NCI-H748 treated with DMSO at 0.1 percent for 48 hours (cell line): ENCODE data around the gene RNF8.
"Not testable (repeated sequence)": the region's sequence is repeated elsewhere in the genome, so short reads cannot be mapped to it uniquely, and the experiment has no call there.

Experiments
- DNase-seq: peaks from one replicate; lab custom pipeline; 2025; lab: John Stamatoyannopoulos, UW

Gene RNF8

DNA sequence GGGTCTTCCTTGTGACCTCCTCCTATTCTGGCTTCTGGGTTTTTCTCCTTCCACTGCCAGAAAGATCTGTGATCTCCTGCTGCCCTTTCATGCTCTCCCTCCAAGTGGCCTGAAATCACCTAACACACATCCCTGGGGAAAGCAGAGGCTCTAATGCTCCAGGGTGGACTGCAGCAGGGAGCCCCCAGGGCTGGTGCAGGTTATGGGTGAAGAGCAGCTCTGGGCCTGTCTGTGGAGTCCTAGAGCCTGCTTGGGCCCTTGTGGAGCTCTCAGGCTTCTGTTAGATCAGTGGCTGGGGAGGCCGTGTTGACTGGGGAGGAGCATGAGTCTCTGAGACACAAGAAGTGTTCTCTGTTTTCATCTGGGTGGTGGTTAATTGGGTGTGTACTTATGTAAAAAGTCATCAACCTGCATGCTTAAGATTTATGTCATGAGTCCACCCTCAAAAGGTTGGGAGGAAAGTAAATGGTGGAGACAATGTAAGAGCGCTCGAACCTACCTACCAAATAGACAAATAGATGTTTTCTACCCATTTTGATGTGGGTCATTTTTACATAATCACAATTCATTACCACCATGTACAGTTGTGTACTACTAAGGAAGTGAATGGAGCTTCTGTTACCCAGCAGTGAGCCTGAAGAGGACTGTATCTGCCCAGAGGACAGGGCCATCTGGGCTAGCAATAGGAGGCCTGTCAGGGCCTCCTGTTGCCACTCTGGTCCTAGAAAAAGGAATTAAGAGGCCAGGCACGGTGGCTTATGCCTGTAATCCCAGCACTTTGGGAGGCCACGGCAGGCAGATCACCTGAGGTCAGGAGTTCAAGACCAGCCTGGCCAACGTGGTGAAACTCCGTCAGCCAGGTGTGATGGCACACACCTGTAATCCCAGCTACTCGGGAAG is 32.0 kb upstream of the RNF8 start:
- DNase-seq, result no peak

DNA sequence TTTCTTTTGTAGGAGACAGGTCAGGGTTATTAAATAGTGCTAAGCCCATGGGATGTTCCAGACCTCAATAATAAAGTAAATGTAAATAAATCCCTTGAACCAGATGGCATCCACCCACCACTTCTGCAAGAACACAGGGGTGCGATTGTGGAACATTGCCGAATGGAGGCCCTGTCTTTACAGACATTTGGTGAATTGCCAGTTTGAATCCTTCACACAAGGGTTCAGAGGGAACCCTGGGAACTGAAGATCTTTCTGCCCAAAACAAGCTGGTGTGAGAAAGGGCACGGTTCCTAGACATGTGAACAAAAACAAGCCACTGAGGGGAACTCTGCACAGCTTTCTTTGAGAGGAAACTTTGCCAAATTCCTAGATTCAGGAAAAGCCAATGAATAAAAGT is 30.2 kb upstream of the RNF8 start:
- no peak for DNase-seq

DNA sequence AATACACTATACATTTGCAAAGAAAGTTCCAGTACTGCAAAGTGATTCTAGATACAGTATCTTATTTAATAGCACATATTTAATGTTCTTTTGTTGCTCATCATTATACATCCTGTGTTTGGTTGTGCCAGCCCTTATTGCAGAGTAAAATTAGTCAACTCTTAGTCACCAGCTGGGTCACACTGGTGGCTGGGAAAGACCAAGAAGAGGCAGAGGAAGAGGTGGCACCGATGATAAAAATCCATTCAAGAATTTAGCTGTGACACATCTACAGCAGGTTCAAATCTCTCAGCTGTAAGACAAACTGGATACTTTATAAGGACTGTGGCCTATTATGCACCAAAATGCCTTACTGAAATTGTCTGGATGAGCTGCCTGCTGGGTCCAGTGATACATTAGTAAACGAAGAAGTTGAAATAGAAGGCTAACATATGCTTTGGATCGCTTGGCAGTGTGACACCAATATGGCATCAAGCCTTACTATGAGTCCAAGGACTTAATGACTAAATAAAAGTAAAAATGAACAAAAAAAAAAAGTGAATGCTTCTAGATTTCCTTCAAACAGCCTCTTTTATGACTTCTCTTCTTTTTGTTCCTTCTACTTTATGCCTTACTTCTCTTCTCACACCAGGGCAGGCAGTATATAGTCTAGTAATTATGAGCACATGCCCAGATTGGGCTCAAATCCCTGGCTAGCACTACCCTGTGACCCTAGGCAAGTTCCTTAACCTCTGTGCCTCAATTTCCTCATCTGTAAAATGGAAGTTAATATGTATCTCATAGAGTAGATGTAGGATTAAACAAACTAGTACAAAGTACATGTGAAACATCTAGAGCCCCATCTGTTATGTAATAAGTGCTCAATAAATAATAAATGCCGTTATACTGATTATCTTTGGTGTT is 29.4 kb upstream of the RNF8 start:
- no peak for DNase-seq

DNA sequence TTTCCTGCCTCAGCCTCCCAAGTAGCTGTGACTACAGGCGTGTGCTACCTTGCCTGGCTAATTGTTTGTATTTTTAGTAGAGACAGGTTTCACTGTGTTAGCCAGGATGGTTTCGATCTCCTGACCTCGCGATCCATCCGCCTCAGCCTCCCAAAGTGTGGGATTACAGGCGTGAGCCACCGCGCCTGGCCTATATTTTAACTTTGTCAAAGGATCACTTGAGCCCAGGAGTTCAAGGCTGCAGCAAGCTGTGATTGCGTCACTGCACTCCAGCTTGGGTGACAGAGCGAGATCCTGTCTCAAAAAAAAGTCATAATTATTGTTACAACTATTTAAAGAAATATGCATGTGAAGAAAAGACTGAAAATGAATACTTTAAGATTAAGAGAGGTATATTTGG is 23.4 kb upstream of the RNF8 start:
- not testable (repeated sequence) for DNase-seq

DNA sequence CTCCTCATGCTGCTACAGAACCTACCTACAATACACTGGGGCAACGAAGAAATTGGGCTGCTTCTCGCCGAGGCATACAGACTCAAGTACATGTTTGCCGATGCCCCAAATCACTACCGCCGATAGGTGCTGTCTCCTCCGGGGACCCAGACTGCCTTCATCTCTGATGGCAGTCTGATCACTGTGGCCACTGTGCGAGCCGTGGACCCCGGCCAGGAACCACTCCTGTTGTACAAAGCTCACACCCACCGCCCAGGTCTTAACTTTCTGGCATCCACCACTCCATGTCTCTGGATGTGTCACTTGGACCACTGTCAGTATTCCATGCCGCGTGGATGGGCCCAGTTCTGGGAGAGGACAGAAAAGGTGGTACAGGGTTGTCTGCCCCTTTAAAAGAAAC is 22.7 kb upstream of the RNF8 start:
- DNase-seq, result no peak

DNA sequence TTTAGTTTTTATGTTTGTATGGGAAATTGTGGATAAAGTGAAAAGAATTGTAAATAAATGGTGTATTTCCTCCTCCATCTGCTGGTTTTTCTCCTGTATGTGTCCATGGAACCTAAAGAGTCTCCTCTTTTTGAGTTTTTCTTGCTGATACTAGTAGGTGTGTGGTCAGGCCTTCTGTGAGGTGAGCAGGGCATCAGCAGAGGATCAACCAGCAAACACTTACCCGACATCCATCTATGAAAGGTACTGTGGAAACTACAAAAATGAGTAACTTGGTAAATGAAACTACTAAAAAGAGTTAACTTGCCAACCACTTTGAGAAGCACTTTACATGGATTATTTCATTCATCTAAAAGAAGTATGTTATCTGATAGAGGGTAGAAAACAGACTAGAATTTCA is 20.9 kb upstream of the RNF8 start:
- no peak for DNase-seq

DNA sequence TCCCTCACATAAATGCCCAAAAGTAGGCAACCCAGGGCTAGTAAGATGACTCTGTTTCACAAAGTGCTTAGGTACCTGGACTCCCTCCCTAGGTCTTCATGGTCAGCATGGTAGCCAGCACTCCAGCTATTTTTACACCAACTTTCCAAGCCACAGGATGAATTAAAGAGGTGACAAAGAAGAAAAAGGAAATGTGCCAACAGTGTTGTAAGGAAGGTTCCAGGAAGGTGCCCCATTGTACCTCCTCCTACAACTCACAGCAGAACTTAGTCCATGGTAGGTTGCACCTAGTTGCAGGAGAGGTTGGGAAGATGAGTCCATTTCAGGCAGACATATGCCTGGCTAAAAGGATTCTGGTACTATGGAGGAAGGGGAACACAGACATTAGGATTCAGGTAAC is 19.7 kb upstream of the RNF8 start:
- no peak for DNase-seq

DNA sequence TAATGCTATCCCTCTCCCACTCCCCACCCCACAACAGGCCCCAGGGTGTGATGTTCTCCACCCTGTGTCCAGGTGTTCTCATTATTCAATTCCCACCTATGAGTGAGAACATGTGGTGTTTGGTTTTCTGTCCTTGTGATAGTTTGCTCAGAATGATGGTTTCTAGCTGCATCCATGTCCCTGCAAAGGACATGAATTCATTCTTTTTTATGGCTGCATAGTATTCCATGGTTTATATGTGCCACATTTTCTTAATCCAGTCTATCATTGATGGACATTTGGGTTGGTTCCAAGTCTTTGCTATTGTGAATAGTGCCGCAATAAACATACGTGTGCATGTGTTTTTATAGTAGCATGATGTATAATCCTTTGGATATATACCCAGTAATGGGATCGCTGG is 15.5 kb upstream of the RNF8 start:
- not testable (repeated sequence) for DNase-seq

DNA sequence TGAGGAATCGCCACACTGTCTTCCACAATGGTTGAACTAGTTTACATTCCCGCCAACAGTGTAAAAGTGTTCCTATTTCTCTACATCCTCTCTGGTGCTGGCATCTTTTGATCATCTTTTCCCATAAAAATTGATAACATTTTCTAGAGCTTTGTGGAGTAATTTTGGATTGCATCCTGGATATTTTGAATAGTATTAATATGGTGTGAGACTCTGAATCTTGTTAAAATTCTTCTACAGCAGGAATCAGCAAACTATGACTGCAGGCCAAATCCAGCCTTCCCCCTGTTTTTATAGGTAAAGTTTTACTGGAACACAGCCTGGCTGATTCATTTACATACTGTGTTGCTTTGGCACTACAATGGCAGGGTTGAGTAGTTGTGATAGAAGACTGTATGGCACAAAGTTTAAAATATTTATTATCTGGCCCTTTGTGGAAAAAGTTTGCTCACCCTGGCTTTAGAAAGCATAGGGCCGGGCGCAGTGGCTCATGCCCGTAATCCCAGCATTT is 15.0 kb upstream of the RNF8 start:
- no peak for DNase-seq

DNA sequence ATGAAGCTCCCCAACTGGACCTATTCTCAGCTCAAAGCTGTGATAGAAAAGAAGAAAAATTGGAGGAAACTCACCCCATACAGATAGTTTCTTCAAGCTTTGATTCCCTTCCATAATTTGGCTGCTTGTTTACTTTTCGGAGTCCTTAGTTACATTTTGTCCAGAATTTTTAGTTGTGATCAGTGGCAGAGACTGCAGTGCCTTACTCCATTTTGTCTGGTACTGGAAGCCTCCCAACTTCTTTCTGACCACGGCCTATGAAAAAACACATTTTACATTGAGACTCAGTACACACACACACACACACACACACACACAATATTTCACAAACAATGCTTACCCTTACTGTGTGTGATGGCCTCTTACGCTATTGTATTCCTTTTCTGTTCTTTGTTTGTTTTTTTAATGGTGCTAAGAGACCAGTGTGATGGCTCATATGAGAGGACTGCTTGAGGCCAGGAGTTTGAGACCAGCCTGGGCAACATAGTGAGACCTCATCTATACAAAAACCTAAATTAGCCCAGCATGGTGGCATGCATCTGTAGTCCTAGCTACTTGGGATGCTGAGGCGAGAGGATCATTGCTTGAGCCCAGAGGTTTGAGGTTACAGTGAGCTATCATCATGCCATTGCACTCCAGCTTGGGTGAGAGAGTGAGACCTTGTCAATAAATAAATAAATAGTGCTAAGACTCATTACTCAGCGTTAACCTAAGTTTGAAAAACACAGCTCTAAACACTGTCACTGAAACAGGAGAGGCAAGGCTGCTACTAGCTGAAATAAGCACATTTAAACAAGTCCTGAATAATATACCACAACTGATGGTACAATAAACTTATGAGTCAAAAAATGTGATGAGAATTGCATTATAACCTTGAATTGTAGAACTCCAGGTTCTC is 13.8 kb upstream of the RNF8 start:
- DNase-seq, result no peak

DNA sequence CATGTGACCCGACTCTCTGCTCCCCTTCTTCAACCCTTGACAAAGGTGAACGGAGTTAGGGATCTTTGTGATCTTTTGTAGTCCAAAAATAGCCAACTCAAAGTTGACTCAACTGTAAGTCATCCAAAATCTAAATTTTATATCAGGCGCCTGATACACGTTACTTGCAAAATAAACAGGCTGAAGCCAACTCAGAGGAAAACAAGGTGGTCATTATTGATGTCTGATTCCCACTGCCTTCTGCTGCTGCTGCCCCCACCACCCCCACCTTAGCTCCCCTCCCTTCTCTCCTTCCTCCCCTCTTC is 13.2 kb upstream of the RNF8 start:
- no peak for DNase-seq

DNA sequence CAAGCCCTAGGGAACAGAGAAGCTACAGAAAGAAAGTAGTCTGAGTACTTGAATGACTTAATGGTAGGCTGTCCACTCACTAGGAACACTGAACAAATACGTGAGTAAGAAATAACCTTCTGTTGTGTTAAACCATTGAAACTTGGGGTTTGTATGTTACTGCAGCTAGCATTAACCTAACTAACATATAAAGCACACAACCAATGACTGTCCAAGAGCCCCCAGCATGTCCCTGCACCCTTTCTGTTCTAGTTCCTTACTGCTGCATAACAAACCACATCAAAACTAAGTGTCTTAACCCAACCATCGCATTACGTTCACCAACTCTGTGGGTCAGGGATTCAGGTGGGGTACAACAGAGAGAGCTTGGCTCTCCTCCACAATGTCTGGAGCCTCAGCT is 10.5 kb upstream of the RNF8 start:
- no peak for DNase-seq

DNA sequence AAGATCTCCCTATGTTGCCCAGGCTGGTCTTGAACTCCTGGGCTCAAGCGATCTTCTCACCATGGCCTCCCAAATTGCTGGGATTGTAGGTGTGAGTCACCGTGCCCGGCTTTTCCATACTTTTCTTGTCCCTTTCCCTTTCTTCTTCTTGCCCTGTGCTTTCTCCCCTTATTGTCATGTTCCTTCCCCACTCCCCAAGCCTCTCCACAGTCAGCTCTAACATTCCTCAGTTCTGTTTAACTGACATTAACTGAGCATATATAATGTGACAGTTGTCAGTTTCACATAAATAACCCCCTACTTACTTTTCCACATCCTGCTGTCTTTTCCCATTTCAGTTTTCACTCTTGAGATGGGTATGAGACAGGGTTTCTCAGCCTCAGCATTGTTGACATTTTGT is 9.5 kb upstream of the RNF8 start:
- no peak for DNase-seq

DNA sequence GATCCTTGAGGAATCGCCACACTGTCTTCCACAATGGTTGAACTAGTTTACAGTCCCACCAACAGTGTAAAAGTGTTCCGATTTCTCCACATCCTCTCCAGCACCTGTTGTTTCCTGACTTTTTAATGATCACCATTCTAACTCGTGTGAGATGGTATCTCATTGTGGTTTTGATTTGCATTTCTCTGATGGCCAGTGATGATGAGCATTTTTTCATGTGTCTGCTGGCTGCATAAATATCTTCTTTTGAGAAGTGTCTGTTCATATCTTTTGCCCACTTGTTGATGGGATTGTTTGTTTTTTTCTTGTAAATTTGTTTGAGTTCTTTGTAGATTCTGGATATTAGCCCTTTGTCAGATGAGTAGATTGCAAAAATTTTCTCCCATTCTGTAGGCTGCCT is 8.0 kb upstream of the RNF8 start:
- not testable (repeated sequence) for DNase-seq

DNA sequence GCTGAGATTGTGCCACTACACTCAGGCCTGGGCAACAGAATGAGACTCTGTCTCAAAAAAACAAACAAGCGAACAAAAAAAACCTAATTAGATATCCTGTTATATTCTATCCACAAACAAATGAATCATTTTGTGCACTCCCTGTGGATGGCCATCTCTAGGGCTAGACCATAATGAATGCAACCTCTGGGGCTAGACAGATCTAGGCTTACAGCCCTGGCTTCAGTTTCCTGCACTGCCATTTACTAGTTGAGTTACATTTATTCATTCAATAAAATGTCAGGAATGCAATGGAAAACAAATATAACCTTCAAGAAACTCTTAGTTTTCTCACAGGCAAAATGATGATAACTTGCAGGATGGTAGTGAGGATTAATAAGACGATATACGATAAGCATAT is 6.6 kb upstream of the RNF8 start:
- no peak for DNase-seq

DNA sequence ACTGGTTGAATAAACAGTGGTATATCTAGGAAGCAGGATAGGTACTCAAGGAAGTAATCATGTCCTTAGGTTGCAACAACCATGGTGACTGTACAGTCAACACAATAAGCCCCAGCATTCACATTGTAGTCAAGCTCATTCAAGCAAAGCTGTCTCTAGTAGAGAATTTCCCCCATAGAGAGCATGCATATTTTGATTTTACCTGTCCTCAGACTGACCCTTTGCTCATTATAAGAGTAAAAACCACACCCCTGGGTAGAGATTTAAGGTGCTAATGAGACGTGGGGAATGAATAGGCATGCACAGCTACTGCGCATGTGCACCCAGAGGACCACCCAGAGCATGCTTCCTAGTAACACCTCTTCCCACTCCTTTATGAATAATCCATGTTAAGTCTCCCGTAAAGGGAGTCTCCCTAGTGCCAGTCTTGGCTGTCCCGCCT is 6.1 kb upstream of the RNF8 start:
- no peak for DNase-seq

DNA sequence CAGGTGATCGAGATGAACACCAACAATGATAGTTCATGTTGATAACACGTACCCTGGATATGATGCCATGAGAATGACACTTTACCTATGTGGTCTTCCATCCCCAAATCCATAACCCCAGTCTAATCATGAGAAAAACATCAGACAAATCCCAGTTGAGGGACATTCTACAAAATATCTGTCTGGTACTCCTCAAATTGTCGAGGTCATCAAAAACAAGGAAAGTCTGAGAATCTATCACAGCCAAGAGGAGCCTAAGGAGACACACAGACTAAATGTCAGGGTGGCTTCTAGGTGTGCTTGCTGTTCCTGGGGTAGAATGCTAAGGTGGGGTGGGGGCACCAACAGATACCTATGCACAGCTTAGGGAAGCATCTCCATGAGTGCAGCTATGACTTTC is 2.8 kb upstream of the RNF8 start:
- DNase-seq, result no peak

DNA sequence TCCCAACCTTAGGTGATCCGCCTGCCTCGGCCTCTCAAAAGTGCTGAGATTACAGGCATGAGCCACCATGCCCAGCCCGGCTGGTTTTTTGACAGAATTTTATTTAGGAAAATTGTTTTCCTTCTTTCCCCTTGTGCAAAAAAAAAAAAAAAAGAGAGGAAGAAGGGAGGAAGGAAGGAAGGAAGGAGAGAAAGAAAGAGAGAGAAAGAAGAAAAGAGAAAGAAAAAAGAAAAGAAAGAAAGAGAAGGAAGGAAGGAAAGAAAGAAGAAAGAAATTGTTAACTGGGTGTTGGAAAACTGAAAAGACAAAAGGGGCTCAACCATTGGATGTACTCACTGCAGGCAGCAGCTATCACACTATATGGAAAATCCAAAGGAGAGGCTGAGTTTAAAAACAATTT is 1.4 kb upstream of the RNF8 start:
- DNase-seq, result no peak

DNA sequence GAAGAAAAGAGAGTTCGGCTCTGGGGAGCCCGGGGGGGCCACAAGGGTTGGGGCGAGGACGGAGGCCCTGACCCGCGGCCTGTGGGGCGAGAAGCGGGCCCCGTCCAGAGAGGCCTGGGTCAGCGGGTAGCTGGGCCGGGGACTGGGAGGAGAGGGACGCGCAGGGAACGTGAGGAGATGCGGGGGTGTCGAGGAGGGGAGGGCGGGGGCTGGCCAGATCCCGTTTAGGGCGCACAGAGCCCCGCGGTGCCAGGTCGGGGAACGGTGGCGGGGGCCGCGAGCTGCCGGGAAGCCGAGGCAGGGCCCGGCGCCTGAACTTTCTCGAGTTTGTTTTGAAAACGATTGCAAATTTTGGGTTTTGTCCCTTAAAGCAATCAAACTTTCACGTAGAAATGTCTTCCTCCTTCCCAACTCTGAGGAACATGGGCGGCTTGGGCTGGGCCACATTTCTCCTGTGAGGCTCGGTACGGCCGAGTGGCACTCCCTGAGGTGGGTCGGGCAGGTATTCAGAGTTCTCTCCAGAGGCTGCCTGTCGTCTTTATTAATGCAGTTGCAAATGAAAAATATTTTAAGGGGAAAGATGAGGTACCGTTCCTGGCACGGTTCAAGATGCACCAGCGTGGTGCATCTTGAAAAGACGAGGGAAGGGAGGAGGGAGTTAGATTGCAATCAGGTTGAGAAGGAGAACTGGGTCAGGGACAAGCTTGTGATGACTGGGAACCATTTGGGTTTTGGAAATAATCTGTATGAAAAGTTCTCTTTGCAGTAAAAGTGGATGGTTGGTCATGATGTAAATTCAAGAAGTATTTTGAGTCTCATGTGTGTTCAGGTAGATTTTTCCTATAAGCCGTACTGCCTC is 972 bp downstream of the RNF8 start:
- no peak for DNase-seq

DNA sequence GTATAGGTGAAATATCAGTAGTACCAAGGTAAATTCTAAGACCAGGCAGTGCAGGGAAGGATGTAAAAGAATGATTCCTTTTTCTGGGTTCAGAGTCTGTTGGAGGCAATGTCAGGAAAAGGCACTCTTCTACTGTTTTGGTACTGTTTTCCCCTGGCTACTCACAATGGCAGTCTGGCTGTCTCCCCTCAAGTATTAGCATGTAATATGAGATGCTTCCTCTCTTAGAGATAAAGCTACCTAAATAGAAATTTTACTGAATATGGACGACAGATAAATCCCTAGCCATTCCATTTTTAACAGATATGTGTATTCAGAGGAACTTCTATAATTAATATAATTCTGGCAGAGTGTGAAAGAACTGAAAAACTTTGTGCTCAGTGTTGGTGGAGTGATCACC is 3.5 kb downstream of the RNF8 start:
- no peak for DNase-seq

DNA sequence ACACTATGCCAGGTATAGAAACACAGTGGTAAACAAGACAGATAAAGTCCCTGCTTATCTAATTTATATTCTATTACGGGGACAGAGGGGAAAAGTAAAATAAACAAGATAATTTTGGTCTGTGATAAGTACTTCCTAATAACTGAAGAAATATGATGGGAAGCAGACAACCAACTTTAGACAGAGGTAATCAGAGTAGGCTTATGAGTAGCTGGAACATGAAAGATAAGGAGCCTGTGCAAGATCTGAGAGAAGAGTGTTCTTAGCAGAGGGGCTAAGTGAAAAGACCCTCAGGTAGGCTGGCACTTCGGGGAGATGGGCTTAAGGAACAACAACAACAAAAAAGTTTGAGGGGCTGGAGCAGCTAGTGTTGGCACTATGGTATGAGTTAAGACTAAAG is 4.1 kb downstream of the RNF8 start:
- DNase-seq, result no peak
